ENCODE measurements around the gene SMYD3.

DNA sequence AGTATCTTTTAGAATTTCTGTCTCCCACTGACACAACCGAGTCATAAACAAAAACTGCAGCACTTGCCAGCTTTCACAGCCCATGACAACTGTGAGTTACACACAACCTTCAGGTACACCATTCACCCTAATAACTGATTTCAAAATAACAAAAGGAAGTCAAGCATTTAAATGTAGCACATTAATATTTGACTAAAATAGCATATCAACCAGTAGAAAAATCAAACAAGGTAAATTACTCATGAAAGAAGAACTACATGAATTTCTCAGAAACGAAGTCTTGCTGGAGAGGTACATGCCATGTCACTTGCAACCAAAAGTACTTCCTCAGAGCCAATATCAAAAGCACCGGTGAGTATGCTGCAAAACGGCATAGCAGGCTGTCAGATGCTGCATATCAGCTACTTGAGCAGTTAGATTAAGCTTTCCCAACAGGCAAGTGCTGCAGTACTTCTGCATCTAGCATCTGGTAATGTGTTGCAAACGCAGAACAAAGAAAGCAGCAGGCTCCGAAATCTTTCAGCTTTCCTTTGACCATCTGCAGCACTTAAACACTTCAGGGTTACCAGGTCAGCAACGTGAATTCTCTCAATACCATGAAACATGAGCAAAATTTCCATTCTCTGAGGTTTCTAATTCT lies 223.2 kb downstream of the SMYD3 start:
- TF ChIP-seq SIN3A (IDR thresholded peaks at IDR 0.05; ENCODE audit: borderline replicate concordance, insufficient read depth, low read length) (no peak), TAF1 (IDR thresholded peaks at IDR 0.05; ENCODE audit: borderline replicate concordance, insufficient read depth, low read length) (no peak), POLR2AphosphoS5 (IDR thresholded peaks at IDR 0.05; ENCODE audit: low read depth, low read length) (no peak)
- TF ChIP-seq, protein P1, sequence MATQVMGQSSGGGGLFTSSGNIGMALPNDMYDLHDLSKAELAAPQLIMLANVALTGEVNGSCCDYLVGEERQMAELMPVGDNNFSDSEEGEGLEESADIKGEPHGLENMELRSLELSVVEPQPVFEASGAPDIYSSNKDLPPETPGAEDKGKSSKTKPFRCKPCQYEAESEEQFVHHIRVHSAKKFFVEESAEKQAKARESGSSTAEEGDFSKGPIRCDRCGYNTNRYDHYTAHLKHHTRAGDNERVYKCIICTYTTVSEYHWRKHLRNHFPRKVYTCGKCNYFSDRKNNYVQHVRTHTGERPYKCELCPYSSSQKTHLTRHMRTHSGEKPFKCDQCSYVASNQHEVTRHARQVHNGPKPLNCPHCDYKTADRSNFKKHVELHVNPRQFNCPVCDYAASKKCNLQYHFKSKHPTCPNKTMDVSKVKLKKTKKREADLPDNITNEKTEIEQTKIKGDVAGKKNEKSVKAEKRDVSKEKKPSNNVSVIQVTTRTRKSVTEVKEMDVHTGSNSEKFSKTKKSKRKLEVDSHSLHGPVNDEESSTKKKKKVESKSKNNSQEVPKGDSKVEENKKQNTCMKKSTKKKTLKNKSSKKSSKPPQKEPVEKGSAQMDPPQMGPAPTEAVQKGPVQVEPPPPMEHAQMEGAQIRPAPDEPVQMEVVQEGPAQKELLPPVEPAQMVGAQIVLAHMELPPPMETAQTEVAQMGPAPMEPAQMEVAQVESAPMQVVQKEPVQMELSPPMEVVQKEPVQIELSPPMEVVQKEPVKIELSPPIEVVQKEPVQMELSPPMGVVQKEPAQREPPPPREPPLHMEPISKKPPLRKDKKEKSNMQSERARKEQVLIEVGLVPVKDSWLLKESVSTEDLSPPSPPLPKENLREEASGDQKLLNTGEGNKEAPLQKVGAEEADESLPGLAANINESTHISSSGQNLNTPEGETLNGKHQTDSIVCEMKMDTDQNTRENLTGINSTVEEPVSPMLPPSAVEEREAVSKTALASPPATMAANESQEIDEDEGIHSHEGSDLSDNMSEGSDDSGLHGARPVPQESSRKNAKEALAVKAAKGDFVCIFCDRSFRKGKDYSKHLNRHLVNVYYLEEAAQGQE (IDR thresholded peaks at IDR 0.05; ENCODE audit: insufficient read depth in 1 of 2, low read depth in 2 of 2, low read length in 2 of 2) = no peak
